NCI-H524 (cell line): ENCODE results near the gene DLEC1.

Experiments
- DNase-seq, 2 experiments: peaks; one replicate each; lab custom pipeline; 2025; lab: John Stamatoyannopoulos, UW

DLEC1 gene

DNA sequence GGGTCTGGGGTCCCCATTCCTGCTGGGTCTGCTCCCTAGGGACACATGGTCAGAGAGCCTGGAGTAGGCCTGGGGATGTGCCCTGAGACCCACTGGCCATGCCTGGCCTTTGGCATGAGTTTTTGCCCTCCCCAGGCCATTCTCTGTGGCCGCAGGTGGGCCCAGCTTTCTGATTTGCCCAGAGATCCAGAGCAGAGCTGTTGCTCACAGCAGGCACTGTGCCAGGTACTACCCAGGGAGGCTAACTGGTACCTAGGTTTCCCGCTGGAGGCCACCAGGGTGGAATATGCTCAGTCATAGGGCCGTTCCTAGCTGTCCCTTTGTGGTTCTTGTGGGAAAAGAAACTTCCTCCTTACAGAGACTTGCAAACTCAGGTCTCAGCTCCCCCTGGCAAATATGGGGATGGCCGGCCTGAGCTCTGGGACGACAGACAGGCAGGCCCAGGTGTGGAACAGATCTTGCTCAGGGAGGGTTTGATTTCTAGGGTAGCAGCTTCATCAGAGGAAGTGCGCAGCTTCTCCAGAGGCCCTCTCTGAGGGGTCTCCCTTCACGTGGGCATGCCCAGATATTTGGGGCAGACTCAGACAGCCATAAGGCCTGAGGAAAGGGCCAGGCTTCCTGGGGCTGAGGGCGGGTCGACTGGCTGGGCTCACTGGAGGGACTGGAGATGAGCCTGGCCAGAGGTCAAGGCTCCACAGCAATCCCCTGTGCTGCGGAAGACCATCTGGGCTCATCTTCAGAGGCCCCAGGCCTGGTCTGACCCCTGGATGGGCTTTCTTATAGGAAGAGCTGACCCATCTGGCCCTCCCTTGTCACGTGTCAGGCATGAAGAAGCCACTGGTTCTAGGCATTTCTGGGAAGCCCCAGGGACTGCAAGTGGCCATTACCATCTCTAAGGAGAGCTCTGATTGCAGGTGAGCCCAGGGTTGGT is 69.9 kb downstream of the DLEC1 start:
- DNase-seq, result no peak

DNA sequence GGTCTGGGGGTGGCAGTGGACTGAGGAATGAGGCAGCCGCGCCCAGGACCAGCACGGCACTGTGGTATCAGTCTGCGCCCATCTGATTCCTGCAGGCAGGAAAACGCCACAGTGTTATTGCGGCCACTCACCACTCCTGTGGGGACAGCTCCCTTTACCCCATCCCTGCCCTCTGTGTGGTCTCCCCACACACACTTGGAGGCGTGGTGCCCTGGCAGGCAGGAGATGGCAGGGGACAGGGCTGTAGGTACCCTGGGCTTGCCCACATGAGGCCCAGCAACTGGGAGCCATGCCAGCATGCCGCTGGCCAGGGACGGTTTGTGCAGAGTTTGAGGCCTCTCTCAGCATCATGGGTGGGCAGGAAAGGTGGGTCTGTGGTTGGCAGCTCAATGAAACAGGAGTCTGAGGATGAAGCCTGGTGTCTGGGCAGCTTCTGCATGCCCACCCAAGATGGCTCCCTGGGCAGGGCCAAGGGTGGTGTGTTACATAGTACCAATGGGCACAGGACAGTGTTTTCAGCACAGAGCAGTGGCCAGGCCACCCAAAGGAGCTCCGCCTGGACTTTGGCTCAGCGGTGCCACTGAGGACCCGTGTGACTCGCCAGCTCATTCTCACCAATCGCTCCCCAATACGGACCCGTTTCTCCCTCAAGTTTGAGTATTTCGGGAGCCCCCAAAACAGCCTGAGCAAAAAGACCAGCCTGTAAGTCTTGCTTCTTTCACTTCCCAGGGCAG is 70.7 kb downstream of the DLEC1 start:
- no peak for DNase-seq

DNA sequence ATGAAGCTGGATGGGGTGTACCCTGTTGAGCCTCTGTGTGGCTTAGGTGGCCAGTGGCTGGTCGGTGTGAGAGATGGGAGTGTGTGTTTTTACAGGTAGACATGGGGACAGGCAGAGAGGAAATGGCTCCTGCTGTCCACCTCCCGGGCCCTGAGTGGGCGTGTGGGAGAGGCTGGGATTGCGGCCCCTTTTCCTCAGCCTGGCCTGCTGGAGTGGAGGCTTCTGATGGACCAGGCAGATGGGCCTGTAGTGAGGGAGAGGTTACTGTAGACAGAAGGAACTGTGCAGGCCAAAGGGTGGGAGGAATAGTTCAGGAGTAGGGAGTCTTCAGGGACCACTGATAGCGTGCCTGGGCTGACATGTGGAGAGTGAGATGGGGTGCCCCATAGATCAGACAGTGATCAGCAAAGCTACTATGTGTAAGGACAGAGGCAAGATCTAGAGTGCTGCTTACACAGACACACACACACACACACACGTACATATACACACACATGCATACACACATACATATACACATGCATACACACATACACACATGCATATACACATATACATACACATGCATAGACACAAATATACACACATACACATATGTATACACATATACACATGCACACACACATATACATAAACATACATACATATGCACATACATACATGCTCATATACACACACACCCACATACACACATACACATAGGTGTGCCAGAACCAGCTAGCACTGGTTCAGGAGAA is 71.5 kb downstream of the DLEC1 start:
- DNase-seq, result no peak

DNA sequence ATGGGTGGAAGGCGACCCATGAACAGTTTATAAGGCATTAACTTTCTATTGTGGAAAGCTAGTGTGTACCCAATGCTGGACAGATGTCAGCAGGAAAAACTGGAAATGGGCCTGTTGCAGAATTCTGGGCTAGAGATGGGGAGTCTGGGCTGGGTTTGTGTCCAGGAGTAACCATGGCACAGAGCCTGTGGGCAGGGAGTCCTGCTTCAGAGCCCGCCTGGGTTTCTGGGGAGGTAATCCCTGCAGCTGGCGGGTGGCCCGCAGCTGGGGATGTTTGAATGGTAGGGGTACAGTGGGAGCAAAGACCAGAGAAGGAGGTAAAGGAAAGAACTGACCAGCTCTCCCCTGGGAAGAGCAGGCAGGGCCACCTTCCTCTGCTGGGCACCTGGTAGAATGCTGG is 72.2 kb downstream of the DLEC1 start:
- no peak for DNase-seq

DNA sequence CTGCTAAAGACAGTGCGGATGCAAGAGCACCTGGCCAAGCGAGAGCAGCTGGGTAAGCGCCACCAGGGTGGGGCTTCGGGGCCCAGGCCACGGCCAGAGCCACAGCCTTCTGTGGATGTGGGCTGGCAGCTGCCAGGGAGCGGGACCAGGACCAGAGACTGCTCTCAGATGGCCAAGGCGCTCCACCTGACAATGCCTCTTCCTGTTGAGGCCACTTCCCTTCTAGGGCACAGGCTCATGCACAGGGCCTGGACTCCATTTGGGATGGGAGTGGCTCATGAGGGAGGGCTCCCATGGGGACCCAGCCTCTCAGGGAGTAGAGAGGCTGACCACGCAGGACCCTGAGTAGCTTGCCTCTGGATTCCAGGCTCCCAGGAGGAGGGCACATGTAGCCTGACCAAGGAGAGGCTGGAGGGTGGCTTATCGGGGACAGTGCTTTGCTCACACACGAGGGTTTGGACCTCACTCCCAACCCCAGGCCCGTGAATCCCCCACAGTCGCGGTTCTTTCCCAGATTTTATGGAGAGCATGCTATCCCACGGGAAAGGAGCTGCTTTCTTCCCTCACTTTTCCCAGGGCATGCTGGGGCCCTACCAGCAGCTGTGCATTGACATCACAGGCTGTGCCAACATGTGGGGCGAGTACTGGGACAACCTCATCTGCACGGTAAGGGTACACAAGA is 72.8 kb downstream of the DLEC1 start:
- DNase-seq, result no peak

DNA sequence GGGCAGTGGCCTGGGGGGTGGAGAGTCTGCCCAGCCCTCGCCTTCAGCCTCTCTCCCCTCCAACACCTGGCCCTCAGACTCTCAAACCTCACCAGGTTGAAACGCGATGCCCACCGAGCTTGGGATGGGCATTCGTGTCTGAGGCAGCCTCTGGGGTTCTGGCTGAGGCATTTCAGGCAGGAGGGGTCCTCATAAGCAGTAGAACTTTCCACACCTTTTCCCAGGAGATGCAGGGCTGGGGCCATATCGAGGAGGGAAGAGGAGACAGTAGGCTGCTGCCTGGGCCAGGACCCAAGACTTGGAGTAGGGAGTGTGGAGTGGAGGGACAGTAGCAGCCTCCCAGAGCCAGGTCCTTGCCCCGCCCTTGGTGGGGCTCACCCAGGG is 73.4 kb downstream of the DLEC1 start:
- no peak for DNase-seq

DNA sequence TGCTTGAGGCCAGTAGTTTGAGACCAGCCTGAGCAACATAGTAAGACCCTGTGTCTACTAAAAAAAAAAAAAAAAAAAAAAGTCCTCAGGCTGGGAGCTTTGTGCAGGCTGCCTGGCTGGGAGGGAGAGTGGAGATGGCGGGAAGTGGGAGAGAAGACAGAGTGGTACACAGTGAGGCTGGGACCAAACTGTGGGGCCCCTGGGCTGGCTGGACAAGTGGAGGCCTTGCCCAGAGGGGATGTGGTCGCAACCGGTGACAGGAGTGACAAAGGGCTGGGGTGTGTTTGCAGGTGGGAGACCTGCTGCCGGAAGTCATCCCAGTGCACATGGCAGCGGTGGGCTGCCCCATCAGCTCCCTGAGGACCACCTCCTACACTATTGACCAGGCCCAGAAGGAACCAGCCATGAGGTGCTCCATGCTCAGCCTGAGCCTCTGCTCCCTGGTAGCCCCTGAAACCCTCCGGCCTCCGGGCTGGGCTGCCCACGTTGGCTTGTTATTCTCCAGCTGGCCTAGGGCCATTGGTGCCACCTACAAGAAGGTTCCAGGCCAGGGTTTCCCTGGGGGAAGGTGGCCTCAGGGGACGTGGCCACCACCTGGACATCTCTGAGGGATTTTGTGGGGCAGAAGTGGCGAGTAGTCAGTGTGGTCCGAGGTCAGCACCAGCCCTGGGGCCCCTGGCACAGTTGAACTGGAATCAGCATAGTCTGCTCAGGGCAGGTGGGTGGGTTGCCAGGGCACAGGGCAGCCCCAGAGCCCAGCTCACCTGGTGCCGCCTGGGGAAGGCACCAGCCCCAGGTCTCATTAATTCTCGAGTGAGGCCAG is 75.3 kb downstream of the DLEC1 start:
- no peak for DNase-seq

DNA sequence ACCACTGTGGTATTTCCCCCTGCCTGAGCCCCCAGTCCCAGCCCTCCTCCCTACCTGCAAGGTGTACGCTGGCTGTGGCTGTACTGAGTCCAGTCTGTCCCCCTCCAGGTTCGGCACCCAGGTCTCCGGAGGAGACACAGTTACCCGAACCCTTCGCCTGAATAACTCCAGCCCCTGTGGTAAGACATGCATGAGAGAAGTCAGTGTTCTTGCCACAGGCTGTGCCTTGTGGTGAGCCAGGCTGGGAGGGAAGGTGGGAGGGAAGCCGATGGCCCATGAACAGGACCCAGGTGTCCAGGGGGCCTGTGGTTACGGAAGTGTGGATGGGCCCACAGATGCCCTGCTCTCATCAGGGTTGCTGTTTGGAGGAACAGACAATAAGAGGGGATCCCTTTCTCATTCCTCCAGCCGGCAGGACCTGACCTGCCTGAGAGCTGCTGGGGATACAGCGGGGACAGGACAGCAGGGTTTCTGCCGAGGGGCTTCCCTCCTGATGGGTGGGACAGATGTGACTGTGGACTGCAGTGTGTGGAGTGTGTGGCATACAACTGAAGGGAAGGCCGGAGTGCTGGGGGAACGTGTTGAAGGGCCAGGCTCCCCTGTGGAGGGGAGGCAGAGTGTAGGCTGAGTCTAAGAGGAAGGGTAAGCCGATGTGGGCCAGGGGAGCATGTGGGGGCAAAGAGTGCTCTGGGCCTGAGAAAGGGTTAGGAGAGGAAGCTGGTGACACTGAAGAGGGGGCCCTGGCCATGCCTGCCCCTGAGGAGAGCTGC is 76.1 kb downstream of the DLEC1 start:
- no peak for DNase-seq

DNA sequence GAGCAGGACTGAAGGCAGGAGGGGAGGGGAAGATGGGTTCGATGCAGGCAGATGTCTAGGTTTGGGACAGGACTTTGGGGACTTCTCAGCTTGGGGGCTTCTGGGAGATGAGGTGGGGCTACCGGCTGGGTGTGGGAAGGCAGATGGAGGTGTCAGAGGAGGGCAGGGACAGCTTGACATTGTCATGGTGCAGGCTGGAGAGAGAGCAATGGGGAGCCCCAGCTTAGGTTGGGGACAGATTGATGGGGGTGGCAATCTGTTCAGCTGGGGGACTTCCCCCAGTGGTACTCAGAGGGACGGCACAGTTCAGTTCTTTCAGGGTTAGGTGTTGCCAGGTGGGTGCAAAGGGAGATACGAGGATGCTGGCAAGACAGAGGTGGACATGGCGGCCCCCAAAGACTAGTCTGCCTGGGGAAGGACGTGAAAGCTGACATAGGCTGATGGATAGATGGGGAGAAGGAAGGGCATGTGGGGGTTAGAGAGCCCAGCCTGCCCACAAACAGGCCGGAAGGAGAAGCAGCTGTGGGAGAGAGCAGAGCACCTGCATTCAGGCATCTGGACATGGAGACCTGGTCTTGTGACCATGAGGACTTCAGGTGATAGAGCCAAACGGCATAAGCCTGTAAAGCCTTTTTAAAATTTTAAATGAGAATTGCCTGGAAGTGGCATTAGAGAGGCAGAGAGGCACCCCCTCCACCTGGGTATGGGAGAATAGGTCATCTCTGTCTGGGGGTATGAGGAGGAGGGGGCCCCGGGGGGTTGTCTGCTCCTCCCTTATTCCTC is 76.8 kb downstream of the DLEC1 start:
- no peak for DNase-seq

DNA sequence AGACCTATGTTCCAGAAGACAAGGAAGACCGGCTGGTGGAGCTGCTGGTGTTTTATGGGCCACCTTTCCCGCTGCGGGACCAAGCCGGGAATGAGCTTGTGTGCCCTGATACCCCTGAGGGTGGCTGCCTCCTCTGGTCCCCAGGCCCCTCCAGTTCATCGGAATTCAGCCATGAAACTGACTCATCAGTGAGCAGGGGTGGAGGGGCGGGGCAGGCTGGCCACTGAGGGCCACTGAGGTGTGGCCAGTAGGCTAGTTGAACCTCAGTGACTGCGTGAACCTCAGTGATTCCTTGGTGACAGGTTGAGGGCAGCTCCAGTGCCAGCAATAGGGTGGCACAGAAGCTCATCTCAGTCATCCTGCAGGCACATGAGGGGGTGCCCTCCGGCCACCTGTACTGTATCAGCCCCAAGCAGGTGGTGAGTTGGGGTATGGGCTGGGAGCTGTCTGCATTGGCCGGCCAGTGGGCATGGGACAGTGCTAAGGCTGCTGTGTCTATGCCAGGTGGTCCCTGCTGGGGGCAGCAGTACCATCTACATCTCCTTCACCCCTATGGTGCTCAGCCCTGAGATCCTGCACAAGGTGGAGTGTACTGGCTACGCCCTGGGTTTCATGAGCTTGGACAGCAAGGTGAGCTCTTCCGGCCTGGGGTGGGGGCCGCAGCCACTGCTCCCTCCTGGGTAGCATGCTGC is 77.6 kb downstream of the DLEC1 start:
- DNase-seq, result no peak

DNA sequence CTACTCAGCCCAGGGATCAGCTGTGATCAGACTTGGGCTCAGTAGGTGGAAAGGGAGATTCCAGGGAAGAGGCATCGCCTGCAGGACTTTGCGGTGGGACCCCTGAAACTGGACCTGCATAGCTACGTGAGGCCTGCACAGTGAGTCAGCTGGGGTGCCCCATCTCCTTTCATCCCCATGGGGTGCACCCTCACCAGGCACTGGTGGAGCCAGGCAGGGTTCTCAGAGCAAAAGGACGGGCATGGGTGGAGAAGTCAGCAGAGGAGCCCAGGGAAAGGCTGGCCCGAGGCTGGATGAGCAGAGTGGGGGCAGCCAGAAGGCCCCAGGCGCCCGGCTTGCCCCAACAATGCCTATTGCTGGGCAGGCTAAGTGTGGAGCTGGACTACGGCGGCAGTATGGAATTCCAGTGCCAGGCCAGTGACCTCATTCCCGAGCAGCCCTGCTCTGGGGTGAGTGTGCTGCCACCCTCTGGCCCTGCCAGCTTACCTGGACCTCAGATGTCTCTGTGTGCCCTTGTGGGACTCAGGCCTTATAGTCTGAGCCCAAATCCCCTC is 78.2 kb downstream of the DLEC1 start:
- peak in 1 of 2 experiments; percentile 20 for DNase-seq

DNA sequence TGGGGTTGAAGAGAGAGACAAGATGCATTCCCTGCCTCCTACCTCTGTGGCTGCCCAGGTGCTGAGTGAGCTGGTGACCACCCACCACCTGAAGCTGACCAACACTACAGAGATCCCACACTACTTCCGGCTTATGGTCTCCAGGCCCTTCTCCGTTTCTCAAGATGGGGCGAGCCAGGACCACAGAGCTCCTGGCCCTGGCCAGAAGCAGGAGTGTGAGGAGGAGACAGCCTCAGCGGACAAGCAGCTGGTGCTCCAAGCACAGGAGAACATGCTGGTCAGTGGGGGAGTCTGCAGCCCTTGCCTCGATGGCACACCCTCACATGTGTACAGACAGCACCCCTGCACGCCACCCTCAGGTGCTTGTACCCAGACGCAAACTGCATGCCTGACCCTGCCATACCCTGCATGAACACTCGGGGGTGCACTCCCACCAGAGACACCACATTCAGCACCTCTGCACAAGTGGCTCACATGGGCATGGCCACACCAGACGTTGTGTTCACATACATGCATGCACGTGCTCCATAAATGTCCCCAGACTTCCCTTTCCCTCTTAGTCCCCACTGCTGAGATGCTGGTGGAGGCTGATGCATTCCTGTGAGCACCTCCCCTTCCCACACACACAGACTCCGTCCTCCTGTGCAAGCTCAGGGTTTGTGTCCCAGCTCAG is 78.9 kb downstream of the DLEC1 start:
- peak; percentile 23 to 61 for DNase-seq

DNA sequence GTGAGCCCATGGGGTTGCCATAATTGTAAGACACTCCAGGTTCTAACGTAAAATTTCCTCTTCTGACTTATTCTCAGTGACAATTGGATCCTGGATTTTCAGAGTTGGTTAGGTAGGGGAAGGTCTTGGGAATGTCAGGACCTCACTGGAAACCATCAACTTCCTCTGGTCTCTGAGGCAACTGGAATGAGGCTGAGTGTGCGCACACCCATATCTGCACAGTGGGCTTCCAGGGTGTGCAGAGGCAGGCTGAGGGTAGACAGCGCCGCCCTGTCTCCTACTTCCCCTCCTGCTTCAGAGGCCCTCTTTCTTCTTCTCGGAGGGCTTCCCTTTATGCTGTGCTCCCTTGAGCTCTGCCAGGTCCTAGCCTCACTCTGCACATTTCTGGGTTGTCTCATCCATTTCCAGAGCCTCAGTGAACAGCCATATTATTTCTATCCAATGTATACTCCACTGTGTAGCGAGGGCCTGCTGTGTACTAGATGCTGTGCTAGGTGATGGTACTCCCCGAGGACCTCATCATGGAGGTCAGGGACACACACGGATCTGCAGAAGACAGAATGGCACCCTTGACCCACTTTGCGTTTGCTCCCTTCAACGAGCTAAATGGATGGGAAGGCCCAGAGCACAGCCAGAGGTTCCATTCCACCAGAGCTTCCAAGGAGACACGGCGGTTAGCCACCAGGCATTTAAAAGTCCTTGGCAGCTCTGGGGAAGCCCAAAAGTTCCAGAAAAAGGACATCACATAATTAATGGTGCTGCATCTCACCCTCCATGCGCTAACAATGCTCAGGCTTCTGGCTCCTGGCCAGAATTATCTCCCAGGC is 79.6 kb downstream of the DLEC1 start:
- no peak for DNase-seq

DNA sequence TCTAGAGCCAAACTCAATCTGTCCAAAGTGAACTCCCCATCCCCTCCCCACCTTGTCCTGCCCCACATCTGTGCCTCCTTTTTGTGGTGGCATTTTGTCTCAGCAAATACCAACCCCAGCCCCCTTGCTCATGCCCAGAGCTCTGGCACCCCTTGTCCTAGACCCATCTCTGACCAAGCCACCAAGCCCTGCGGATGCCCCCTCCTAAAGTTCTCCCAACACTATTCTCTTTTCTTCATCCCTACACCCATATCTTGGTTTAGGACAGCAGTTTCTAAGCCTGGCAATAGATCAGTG is 80.2 kb downstream of the DLEC1 start:
- no peak for DNase-seq

DNA sequence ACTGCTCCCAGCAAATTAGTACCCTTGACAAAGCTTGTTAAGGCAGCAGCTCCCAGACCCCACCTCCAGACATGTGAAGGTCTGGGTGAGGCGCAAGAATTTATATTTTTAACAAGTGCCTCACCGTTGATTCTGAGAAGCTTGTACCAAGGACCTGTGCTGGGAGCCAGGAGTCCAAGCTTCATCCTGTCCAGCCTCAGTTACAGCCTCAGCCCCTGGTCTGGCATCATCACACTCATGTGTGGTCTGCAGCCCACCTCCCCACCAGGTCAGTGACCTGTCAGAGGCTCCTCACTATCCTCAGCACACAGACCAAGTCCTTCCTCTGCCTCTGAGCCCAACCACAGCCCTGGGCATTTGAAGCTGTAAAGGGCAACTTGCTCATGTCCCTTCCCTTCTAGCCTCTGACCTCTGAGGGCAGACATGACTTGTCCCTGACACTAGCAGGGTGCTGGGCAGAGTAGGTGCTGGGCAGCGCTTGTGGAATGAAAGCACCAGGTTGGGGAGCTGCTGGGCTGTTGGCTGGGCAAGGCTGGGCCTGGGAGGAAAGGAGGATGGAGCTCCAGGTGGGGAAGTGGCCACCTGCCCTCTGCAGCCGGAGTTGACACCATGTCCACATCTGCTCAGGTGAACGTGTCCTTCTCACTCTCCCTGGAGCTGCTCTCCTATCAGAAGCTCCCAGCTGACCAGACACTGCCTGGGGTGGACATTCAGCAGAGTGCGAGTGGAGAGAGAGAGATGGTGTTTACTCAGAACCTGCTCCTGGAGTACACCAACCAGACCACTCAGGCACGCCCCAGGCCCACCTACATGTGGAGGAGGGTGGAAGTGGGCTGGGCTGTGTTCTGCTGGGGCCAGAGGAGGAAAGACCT is 81.0 kb downstream of the DLEC1 start:
- no peak for DNase-seq

DNA sequence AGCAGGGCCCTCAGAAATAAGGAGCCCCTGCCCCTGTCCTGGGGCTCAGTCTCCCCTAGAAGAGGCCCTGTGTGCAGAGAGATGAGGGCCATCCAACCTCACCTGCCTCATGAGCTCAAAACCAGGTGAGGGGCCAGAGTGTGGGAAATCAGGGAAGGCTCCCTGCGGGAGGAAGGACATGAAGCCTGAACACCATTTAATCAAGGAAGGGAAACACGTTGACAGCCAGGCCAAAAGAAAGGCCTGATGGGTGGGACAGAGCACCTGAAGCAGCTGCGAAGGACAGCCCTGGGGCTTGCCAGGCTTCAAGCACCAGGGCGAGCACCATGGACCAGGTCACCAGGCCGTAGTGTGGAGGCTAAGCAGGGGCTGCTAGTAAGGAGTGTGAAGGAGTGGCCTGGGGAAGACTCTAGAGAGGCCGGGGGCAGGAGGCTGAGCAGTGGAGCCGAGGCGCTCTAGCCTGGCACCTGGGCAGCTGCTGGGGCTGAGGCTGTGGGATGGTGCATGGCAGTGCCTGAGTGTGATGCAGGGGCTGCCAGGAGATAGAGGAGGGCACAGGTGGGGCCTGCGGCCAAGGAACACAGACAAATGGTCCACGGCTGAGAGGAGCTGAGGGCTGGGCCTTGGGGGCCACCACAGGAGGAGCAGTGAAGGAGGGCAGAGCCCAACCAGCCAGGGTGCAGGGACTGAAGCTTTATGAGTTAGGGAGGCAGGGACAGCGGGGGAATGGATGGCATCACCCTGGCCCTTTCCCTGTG is 81.9 kb downstream of the DLEC1 start:
- no peak for DNase-seq
